Choroid plexus epithelial cell (primary cell): ENCODE results near the gene SHISA8.

Experiments
- DNase-seq: peaks from one replicate; pipeline ENCODE4 v3.0.0-alpha.2; 2010; ENCODE audit warnings: low read depth
- H3K4me3 ChIP-seq: 2 replicates; pipeline ENCODE4 v1.5.1; 2011; ENCODE audit warnings: low read depth, mild to moderate bottlenecking, control low read depth, low read length, moderate library complexity
- CTCF ChIP-seq: conservative IDR thresholded peaks from 2 replicates; pipeline ENCODE4 v1.5.1; 2011; ENCODE audit warnings: low read depth, mild to moderate bottlenecking, control low read depth, inconsistent platforms, low read length, moderate library complexity

Gene SHISA8

DNA sequence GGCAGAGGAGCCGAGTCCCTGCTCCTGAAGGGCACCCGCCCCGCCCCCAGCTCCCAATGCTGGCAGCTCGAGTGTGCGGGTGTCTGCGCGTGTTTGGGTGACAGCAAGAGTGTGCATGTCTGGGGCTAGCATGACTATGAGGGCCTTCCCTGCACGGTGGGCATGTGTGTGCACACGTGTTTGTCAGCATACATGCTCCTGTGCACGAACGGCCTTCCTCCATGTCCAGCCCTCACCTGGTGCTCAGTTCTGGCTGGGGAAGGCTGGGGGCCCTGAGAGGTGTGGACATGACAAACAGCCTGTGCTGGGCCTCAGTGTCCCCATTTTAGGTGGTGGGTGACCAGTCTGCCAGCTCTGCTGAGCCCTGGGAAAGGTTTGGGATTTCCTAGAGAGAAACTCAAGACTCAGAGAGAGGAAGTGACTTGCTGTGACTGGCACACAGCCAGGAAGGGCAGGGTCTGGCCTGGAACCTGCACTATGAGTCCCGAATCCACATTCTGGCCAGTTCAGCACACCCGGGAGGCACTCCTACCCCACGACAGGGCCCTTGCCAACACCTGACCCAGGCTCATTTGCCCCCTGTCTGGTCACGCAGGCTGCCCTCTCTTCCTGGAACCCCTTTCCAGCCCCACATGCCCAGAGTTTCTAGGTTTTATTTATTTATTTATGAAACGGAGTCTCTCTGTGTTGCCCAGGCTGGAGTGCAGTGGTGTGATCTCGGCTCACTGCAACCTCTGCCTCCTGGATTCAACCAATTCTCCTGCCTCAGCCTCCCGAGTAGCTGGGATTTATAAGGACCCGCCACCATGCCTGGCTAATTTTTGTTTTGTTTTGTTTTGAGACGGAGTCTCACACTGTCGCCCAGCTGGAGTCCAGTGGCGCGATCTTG, 3.3 kb upstream of the SHISA8 start:
- H3K4me3 ChIP-seq: no peak overlapping the region
- TF ChIP-seq CTCF: no peak
- DNase-seq: peak; percentile 75

DNA sequence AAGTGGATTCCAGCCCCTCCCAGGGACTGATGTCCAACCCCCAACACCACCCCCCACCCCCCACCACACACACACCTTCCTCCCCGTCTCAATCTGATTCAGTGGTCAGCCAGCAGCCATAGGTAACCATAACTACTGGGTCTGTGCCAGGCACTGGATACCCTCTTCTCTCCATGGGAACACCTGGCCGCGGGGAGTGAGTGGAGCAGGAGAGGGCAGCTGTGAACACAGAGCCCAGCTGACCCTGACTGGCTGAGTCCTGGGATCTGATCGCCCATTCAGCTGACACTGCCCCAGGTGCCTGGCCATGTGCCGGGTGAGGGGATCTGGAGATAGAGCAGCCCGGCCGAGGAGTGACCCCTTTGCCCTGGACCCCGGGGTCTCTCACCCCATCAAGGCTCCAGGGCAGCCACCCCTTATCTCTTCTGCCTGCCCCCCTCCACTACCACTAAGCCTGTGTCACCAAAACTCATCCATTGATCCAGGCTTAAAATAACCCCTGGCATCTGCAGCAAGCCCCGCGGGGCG, 2.6 kb upstream of the SHISA8 start:
- no peak overlapping the region for H3K4me3 ChIP-seq
- no peak for TF ChIP-seq CTCF
- no peak for DNase-seq

- no peak for DNase-seq
- no peak overlapping the region for H3K4me3 ChIP-seq
- no peak for TF ChIP-seq CTCF
These were observed 2.0 kb upstream of the SHISA8 start for GRCh38 chr22:41916745-41917358.

- H3K4me3 ChIP-seq: no peak overlapping the region
- DNase-seq: no peak
- TF ChIP-seq CTCF: no peak
These were observed 1.1 kb upstream of the SHISA8 start for GRCh38 chr22:41915786-41916493.

DNA sequence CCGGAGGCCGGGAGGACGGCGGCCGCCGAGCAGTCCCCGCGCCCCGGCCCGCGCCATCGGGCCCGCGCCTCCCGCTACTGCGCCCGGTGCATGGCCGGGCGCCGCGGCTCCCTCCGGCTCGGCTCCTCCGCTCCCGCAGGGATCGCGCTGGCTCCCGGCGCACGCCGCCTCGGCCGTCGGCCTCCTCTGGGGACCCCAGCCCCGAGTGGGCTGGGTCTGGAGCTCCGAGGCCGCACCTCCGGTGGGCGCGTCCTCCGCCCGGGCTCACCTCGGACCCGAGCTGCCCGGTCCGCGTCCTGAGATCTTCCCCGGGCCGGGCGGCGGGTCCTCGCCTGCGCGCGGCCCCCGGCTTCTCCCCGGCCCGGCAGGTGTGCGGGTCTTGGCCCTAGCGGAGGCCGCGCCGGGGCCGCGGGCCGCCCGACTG, 251 bp downstream of the SHISA8 start:
- no peak overlapping the region for H3K4me3 ChIP-seq
- no peak for DNase-seq
- TF ChIP-seq CTCF: no peak

GRCh38 chr22:41913842-41914534, 886 bp downstream of the SHISA8 start:
- no peak overlapping the region for H3K4me3 ChIP-seq
- no peak for DNase-seq
- TF ChIP-seq CTCF: no peak
